Activated T-helper 1 cell treated with anti-CD3 and anti-CD28 coated beads, Interleukin-12 subunit alpha, Interleukin-12 subunit beta, Interleukin-2, Interleukin-4 antibody, amounts not matched to agents 30 ng/mL and 10 ng/mL and 1 ng/mL, durations not matched to agents 14 hours and 24 hours and 36 hours (primary cell): ENCODE results near the gene TBCD. TPM values are rescaled to one million over a fixed set of nuclear protein-coding genes. Genes with fewer than 3 reads are reported as not detected.

ENCODE experiments used
- DNase-seq: peaks from one replicate; pipeline ENCODE4 v3.0.0; 2021; ENCODE audit warnings: low spot score
- H3K27ac Mint-ChIP-seq: one replicate; pipeline ENCODE4 v1.8.0; 2021; ENCODE audit warnings: mild to moderate bottlenecking, mixed read lengths
- H3K27me3 Mint-ChIP-seq: one replicate; pipeline ENCODE4 v1.8.0; 2022; ENCODE audit warnings: mild to moderate bottlenecking, moderate library complexity, mixed read lengths; ENCODE audit not compliant: insufficient read depth
- H3K36me3 Mint-ChIP-seq: one replicate; pipeline ENCODE4 v1.8.0; 2021; ENCODE audit warnings: low read depth, mixed read lengths
- H3K4me1 Mint-ChIP-seq: one replicate; pipeline ENCODE4 v1.8.0; 2021; ENCODE audit warnings: low read depth, mixed read lengths
- H3K4me3 Mint-ChIP-seq: one replicate; pipeline ENCODE4 v1.8.0; 2021; ENCODE audit warnings: mild to moderate bottlenecking, moderate library complexity, mixed read lengths
- H3K9me3 Mint-ChIP-seq: one replicate; pipeline ENCODE4 v1.8.0; 2021; ENCODE audit warnings: mixed read lengths
- intact Hi-C: fragments of 100-400 bp; cut with micrococcal nuclease; formaldehyde crosslinking; loops from one replicate; pipeline ENCODE4 v1.15.1; 2024
- total RNA-seq: library from RNA; stranded (reverse); gene quantifications from 2 replicates; pipeline ENCODE4 v1.2.3, GENCODE V29; 2022

TBCD gene
- total RNA-seq, 1 donor from 2014 or later = 111 TPM

GRCh38 chr17:82841921-82842596, 90.2 kb downstream of the TBCD start:
- Mint-ChIP-seq H3K27me3 (no peaks in the 10 kb centered on the region), H3K4me1 (peaks cover 6% of the 10 kb centered on the region), H3K9me3 (no peaks in the 10 kb centered on the region), H3K27ac (peak overlapping the region; percentile 50), H3K4me3 (no peak overlapping the region), H3K36me3 (peaks cover 5% of the 10 kb centered on the region)
- no peak for DNase-seq
- intact Hi-C loops = no loop called here

- Mint-ChIP-seq H3K4me3 (no peak overlapping the region), H3K4me1 (peaks cover 6% of the 10 kb centered on the region), H3K9me3 (no peaks in the 10 kb centered on the region), H3K27ac (peak overlapping the region; percentile 49), H3K36me3 (peaks cover 9% of the 10 kb centered on the region), H3K27me3 (no peaks in the 10 kb centered on the region)
- no peak for DNase-seq
- intact Hi-C loops = no loop called here
These were observed 92.2 kb downstream of the TBCD start for GRCh38 chr17:82843904-82844680.

GRCh38 chr17:82844796-82845162, 92.9 kb downstream of the TBCD start:
- no peak for DNase-seq
- Mint-ChIP-seq H3K4me3 (no peak overlapping the region), H3K27me3 (no peaks in the 10 kb centered on the region), H3K9me3 (no peaks in the 10 kb centered on the region), H3K27ac (no peak overlapping the region), H3K4me1 (peaks cover 11% of the 10 kb centered on the region), H3K36me3 (peaks cover 12% of the 10 kb centered on the region)
- intact Hi-C loops = no loop called here

DNA sequence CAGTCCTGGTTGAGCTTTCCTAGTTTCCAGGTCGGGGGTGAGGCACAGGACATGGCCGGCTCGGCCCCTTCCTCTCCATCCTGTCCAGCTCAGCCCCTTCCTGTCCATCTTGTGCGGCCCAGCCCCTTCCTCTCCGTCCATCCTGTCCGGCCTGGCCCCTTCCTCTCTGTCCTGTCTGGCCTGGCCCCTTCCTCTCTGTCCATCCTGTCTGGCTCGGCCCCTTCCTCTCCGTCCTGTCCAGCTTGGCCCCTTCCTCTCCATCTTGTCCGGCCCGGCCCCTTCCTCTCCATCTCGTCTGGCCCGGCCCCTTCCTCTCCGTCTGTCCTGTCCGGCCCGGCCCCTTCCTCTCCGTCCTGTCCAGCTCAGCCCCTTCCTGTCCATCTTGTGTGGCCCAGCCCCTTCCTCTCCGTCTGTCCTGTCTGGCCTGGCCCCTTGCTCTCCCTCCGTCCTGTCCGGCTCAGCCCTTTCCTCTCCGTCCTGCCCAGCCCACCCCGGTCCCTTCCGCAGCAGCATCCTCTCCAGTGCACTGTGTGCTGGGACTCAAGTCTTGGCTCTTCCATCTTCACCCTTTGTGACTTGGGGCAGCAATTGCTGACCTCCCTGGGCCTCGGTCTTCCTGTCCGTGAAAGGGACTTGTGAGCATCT, 93.4 kb downstream of the TBCD start:
- Mint-ChIP-seq H3K27ac (no peak overlapping the region), H3K36me3 (peaks cover 12% of the 10 kb centered on the region), H3K27me3 (no peaks in the 10 kb centered on the region), H3K4me1 (peaks cover 11% of the 10 kb centered on the region), H3K9me3 (no peaks in the 10 kb centered on the region), H3K4me3 (no peak overlapping the region)
- intact Hi-C loops = no loop called here
- no peak for DNase-seq

DNA sequence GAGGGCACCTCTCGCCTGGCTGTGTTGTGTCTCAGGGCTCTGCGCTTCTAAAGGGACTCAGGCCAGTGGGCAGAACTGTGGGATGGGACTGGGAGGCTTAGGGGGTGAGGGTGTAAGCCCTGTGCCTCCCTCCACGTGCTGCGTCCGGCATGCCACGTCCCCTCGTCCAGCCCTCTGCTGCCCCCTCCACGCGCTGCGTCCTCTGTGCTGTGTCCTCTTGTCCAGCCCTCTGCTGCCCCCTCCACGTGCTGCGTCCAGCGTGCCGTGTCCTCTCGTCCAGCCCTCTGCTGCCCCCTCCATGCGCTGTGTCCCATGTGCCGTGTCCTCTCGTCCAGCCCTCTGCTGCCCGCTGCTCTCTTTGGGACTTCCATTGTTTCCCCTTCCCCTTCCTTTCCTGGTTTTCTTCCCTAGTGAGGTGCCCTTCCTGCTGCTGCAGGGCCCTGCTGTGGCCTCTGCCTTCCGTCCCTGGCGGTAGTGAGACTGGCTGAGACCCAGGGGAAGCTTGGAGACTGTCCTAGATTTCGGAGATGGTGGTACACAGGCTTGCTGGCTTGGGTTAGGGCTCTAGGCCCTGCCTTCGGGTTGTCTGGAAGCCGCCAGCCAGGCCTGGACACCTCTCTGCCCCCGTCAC, 94.3 kb downstream of the TBCD start:
- Mint-ChIP-seq H3K4me3 (no peak overlapping the region), H3K4me1 (peaks cover 11% of the 10 kb centered on the region), H3K36me3 (peaks cover 12% of the 10 kb centered on the region), H3K27ac (no peak overlapping the region), H3K9me3 (no peaks in the 10 kb centered on the region), H3K27me3 (no peaks in the 10 kb centered on the region)
- no peak for DNase-seq
- intact Hi-C loops = no loop called here

DNA sequence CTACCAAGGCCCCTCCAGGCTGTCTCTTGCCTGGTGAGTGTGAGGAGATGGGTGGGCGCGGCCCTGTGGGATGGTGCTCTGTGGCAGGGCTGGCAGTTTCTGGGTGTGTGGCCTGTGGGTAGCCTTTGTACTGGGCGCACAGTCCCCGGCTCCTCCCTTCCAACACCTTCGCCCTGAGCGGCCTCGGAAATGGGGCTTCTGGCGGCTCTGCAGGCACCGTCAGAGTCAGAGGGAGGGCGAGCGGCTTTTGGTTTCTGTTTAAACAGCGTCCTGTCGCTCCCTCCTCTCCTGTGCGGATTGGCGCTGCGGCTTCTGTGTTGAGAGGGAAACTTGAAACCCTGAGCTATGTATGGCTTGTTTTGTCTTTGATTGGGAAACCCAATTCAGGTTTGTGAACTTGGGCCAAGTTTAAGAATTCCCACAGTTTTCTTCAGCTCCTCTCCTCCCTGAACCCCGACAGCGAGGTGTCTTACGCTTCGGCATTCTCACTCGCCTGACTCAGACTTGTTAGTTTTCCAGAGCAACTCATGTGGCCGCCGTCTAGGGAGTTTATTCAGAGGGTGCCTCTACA, 96.2 kb downstream of the TBCD start:
- peaks cover 11% of the 10 kb centered on the region for H3K4me1 Mint-ChIP-seq
- no peaks in the 10 kb centered on the region for H3K27me3 Mint-ChIP-seq
- H3K36me3 Mint-ChIP-seq = peaks cover 10% of the 10 kb centered on the region
- intact Hi-C loops = no loop called here
- DNase-seq = peak; percentile 22
- H3K4me3 Mint-ChIP-seq = no peak overlapping the region
- peak overlapping the region; percentile 46 for H3K27ac Mint-ChIP-seq
- no peaks in the 10 kb centered on the region for H3K9me3 Mint-ChIP-seq

GRCh38 chr17:82849076-82849945, 97.4 kb downstream of the TBCD start:
- no peak for DNase-seq
- Mint-ChIP-seq H3K4me3 (no peak overlapping the region), H3K36me3 (peaks cover 8% of the 10 kb centered on the region), H3K27me3 (no peaks in the 10 kb centered on the region), H3K27ac (no peak overlapping the region), H3K4me1 (peaks cover 5% of the 10 kb centered on the region), H3K9me3 (no peaks in the 10 kb centered on the region)
- intact Hi-C loops = no loop called here

DNA sequence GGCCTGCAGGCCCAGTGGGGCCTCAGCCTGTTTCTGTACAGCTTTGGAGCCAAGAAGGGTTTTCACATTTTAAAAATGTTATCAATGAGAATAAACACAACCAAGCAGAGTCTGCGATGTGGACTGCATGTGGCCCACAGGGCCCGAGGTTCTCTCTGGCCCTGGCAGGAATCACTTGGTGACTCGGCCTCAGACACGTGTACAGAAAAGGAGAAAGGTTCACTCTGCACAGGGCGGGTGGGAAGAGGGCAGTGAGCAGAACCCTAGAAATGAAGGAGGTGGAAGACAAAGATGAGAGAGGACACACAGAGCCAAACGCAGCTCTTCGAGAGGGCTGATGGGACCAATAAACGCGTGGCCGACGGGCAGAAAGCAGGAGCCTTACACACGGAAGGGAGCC, 99.5 kb downstream of the TBCD start:
- Mint-ChIP-seq H3K27me3 (no peaks in the 10 kb centered on the region), H3K4me1 (peaks cover 5% of the 10 kb centered on the region), H3K9me3 (no peaks in the 10 kb centered on the region), H3K4me3 (no peak overlapping the region), H3K27ac (no peak overlapping the region), H3K36me3 (peaks cover 10% of the 10 kb centered on the region)
- intact Hi-C loops = no loop called here
- DNase-seq = no peak

DNA sequence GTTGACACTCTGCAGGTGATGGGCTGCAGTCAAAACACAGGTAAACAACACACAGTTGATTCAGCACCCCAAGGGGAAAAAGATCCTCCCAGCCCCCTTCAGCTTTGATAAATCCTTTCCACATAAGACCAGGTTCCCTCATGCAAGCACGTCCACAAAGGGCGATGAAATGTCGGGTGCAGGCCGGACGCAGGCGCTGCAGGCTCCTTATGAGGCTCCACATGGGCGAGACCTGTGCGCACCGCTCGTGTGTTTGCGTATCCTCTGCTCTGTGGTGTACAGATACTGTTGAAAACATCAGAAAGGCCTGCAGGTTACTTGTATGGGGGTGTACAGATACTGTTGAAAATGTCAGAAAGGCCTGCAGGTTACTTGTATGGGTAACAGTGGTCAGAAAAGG, 102.4 kb downstream of the TBCD start:
- no peak overlapping the region for H3K4me3 Mint-ChIP-seq
- H3K27me3 Mint-ChIP-seq = no peaks in the 10 kb centered on the region
- no peak overlapping the region for H3K27ac Mint-ChIP-seq
- DNase-seq = no peak
- H3K4me1 Mint-ChIP-seq = peaks cover 20% of the 10 kb centered on the region
- H3K36me3 Mint-ChIP-seq = peaks cover 4% of the 10 kb centered on the region
- H3K9me3 Mint-ChIP-seq = no peaks in the 10 kb centered on the region
- intact Hi-C loops = no loop called here

DNA sequence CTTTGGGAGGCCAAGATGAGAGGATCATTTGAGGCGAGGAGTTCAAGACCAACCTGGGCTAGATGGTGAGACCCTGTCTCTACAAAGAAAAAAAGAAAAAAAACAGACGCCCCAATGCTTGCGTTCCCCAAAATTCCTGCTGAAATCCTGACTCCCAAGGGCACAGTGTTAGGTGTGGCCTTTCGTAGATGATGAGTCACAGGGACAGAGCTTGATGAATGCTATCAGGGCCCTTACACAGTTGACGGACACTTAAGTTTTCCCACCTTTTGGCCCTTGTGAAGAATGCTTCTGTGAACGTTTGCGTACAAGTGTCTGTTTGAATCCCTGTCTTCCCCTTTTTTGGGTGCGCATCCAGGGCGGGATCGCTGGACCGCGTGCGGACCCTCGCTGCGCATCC, 104.5 kb downstream of the TBCD start:
- intact Hi-C loops = no loop called here
- Mint-ChIP-seq H3K27ac (no peak overlapping the region), H3K4me3 (no peak overlapping the region), H3K9me3 (no peaks in the 10 kb centered on the region), H3K36me3 (peaks cover 10% of the 10 kb centered on the region), H3K4me1 (peaks cover 32% of the 10 kb centered on the region), H3K27me3 (no peaks in the 10 kb centered on the region)
- no peak for DNase-seq

DNA sequence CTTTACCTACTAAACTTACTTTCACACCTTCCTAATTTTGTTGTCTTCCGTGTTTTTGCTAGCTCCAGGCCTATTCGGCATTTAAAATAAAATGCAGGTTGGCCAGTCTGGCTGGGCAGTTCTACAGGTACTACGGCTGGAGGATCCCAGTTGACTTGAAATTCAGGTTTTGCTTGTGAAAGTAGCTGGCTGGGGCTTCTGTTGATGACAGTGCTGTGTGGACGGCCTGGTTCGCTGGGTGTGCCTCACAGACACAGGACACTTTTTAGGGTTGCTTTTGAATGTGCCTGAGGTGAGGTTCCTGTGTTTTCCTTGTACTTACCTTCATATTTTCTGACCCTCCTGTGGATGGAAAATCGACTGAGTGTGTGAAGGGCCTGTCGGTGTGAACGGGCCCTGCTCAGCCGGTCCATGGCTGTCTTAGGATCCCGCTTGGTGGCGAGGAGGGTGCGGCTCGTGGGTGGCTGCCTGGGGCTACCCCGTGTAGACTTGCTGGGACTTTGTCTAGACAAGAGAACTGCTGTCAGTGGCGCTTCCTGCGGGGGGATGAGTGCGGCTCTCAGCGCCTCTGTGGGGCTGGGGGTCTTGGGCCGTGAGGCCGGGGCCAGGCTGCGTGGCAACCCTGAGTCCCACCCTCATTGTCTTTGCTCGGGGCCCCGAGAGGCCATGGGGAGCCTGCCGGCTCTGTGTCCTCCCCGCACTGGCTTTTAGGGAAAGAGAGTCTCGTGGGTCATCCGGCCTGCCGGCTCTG, 106.7 kb downstream of the TBCD start:
- peak overlapping the region; percentile 95 for H3K27ac Mint-ChIP-seq
- intact Hi-C loops = no loop called here
- peaks cover 51% of the 10 kb centered on the region for H3K4me1 Mint-ChIP-seq
- H3K27me3 Mint-ChIP-seq = no peaks in the 10 kb centered on the region
- peak overlapping the region; percentile 89 for H3K4me3 Mint-ChIP-seq
- no peaks in the 10 kb centered on the region for H3K9me3 Mint-ChIP-seq
- DNase-seq = no peak
- H3K36me3 Mint-ChIP-seq = peaks cover 13% of the 10 kb centered on the region
